H1 (cell line): ENCODE measurements around the gene RARRES2. TPM values are rescaled to one million over a fixed set of nuclear protein-coding genes. Genes with fewer than 3 reads are reported as not detected.
A peak's percentile ranks its signal among the peaks of the same experiment; 100 is the strongest.

Experiments
- CTCF ChIA-PET: fragments of 300-600 bp; sonication (Branson Sonifier 250); formaldehyde crosslinking; loops from one replicate; lab custom pipeline; 2021; ENCODE audit not compliant: partially characterized antibody; lab: Charles Lee
- POLR2A ChIA-PET: fragments of 300-600 bp; sonication (Branson Sonifier 250); formaldehyde crosslinking; loops from one replicate; lab custom pipeline; 2021; ENCODE audit warnings: inconsistent platforms; ENCODE audit not compliant: partially characterized antibody; lab: Charles Lee
- DNase-seq, 2 experiments: peaks; one replicate each; pipeline versions ENCODE4 v3.0.0 to v3.0.0-alpha.2; 2010 to 2022; ENCODE audit warnings: low spot score in 2 of 2, low read depth in 1 of 2, mixed read lengths in 1 of 2
- FAIRE-seq: peaks from 2 replicates; lab custom pipeline; 2011; peaks lifted over from hg19 to GRCh38; lab: Jason Lieb, UNC
- H2AFZ ChIP-seq: 2 replicates; pipeline ENCODE4 v1.8.1; 2012; ENCODE audit warnings: low read length, inconsistent platforms
- H2AK5ac ChIP-seq: 2 replicates; pipeline ENCODE4 v1.6.1; 2013; ENCODE audit warnings: low read depth, low read length
- H2BK120ac ChIP-seq: replicated peaks from 2 replicates; pipeline ENCODE3; 2013; ENCODE audit warnings: low read depth, low read length, inconsistent platforms
- H2BK12ac ChIP-seq: 2 replicates; pipeline ENCODE4 v1.6.1; 2013; ENCODE audit warnings: low read depth, low read length
- H2BK15ac ChIP-seq: 2 replicates; pipeline ENCODE4 v1.6.1; 2013; ENCODE audit warnings: low read length
- H2BK20ac ChIP-seq: 2 replicates; pipeline ENCODE4 v1.6.1; 2013; ENCODE audit warnings: low read length
- H2BK5ac ChIP-seq: 2 replicates; pipeline ENCODE4 v1.6.1; 2013; ENCODE audit warnings: low read depth, low read length
- H3K14ac ChIP-seq: 2 replicates; pipeline ENCODE4 v1.6.1; 2013; ENCODE audit warnings: inconsistent platforms; ENCODE audit not compliant: insufficient read length
- H3K18ac ChIP-seq: 2 replicates; pipeline ENCODE4 v1.6.1; 2013; ENCODE audit warnings: low read length; ENCODE audit errors: extremely low read depth
- H3K23ac ChIP-seq: 2 replicates; pipeline ENCODE4 v1.6.1; 2013; ENCODE audit warnings: inconsistent platforms; ENCODE audit not compliant: insufficient read length
- H3K23me2 ChIP-seq: 2 replicates; pipeline ENCODE4 v1.6.1; 2013; ENCODE audit warnings: low read depth, low read length
- H3K27ac ChIP-seq: 2 replicates; pipeline ENCODE4 v1.6.1; 2011; ENCODE audit warnings: low read depth, low read length, inconsistent platforms
- H3K27me3 ChIP-seq, 4 experiments: replicated peaks in 1 of 4; 1 replicate in 1 of 4; 2 replicates in 3 of 4; pipeline versions ENCODE4 v1.6.1 to v1.8.1; 2011 to 2013; ENCODE audit warnings: low read length in 3 of 4, mild to moderate bottlenecking in 3 of 4, inconsistent platforms in 2 of 4, mixed read lengths in 2 of 4, moderate library complexity in 1 of 4; ENCODE audit not compliant: control insufficient read depth in 3 of 4, insufficient read depth in 3 of 4; ENCODE audit errors: extremely low read depth in 1 of 4
- H3K36me3 ChIP-seq, 4 experiments: 2 replicates each; pipeline versions ENCODE4 v1.6.1 to v1.8.1; 2011 to 2013; ENCODE audit warnings: mild to moderate bottlenecking in 4 of 4, low read length in 3 of 4, moderate library complexity in 2 of 4, control low read depth in 1 of 4, inconsistent platforms in 1 of 4; ENCODE audit not compliant: insufficient read depth in 4 of 4, control insufficient read depth in 2 of 4
- H3K4ac ChIP-seq: replicated peaks from 2 replicates; pipeline ENCODE3; 2013; ENCODE audit warnings: low read length, low read depth, mixed read lengths, inconsistent platforms; ENCODE audit not compliant: insufficient read length
- H3K4me1 ChIP-seq, 4 experiments: replicated peaks in 1 of 4; 1 replicate in 1 of 4; 2 replicates in 3 of 4; pipeline versions ENCODE4 v1.6.1 to v1.8.1; 2011 to 2013; ENCODE audit warnings: low read length in 3 of 4, inconsistent platforms in 2 of 4, mixed read lengths in 1 of 4; ENCODE audit not compliant: insufficient read depth in 4 of 4, control insufficient read depth in 3 of 4
- H3K4me2 ChIP-seq, 2 experiments: 2 replicates each; pipeline versions ENCODE4 v1.6.1 to v1.8.1; 2011 to 2013; ENCODE audit warnings: low read depth in 2 of 2, low read length in 2 of 2, control low read depth in 1 of 2, inconsistent platforms in 1 of 2, mild to moderate bottlenecking in 1 of 2; ENCODE audit not compliant: insufficient read depth in 1 of 2
- H3K4me3 ChIP-seq, 4 experiments: fragments of 200-600, 300-600 bp in 1 of 4; sonication (generic), shearing (Covaris generic), sonication (Bioruptor Twin) in 1 of 4; 2 replicates each; pipeline versions ENCODE4 v1.5.1 to v1.8.1; 2011 to 2016; ENCODE audit warnings: low read length in 4 of 4, low read depth in 3 of 4, control low read depth in 2 of 4, inconsistent platforms in 2 of 4, mild to moderate bottlenecking in 2 of 4, mixed read lengths in 1 of 4, moderate library complexity in 1 of 4; ENCODE audit not compliant: insufficient read depth in 2 of 4; ENCODE audit errors: extremely low read depth in 1 of 4
- H3K56ac ChIP-seq: replicated peaks from 2 replicates; pipeline ENCODE3; 2013; ENCODE audit warnings: low read depth, mild to moderate bottlenecking, mixed read lengths, low read length, inconsistent platforms; ENCODE audit not compliant: insufficient read length
- H3K79me1 ChIP-seq: 2 replicates; pipeline ENCODE4 v1.6.1; 2013; ENCODE audit warnings: low read depth, low read length, control low read depth
- H3K79me2 ChIP-seq, 2 experiments: 2 replicates each; pipeline versions ENCODE4 v1.6.1 to v1.8.1; 2012 to 2013; ENCODE audit warnings: low read length in 2 of 2, mild to moderate bottlenecking in 2 of 2, inconsistent platforms in 1 of 2; ENCODE audit not compliant: insufficient read depth in 2 of 2, control insufficient read depth in 1 of 2
- H3K9ac ChIP-seq, 4 experiments: replicated peaks in 1 of 4; 1 replicate in 1 of 4; 2 replicates in 3 of 4; pipeline versions ENCODE4 v1.6.1 to v1.8.1; 2011 to 2013; ENCODE audit warnings: low read depth in 3 of 4, low read length in 3 of 4, control low read depth in 2 of 4, mild to moderate bottlenecking in 2 of 4, moderate library complexity in 2 of 4, inconsistent platforms in 1 of 4; ENCODE audit errors: extremely low read depth in 1 of 4
- H3K9me3 ChIP-seq, 2 experiments: 2 replicates each; pipeline versions ENCODE4 v1.6.1 to v1.8.1; 2012 to 2013; ENCODE audit warnings: mild to moderate bottlenecking in 2 of 2, moderate library complexity in 2 of 2, control low read depth in 1 of 2, inconsistent platforms in 1 of 2, low read depth in 1 of 2, low read length in 1 of 2, mixed read lengths in 1 of 2; ENCODE audit not compliant: insufficient read depth in 2 of 2
- H4K20me1 ChIP-seq, 2 experiments: replicated peaks in 1 of 2; 2 replicates each; pipeline versions ENCODE3 to v1.8.1; 2011 to 2013; ENCODE audit warnings: inconsistent platforms in 2 of 2, low read length in 2 of 2, mild to moderate bottlenecking in 1 of 2; ENCODE audit not compliant: insufficient read depth in 2 of 2, control insufficient read depth in 1 of 2
- H4K5ac ChIP-seq: 2 replicates; pipeline ENCODE4 v1.6.1; 2013; ENCODE audit warnings: low read length, low read depth, mixed read lengths, inconsistent platforms; ENCODE audit not compliant: insufficient read length
- H4K8ac ChIP-seq: 2 replicates; pipeline ENCODE4 v1.8.0; 2013; ENCODE audit warnings: mild to moderate bottlenecking, moderate library complexity, low read length, inconsistent platforms; ENCODE audit not compliant: insufficient read depth; ENCODE audit errors: extremely low read depth
- H4K91ac ChIP-seq: replicated peaks from 2 replicates; pipeline ENCODE3; 2013; ENCODE audit warnings: low read length, mixed read lengths, inconsistent platforms; ENCODE audit not compliant: insufficient read length
- CREB1 ChIP-seq: IDR thresholded peaks from 2 replicates; pipeline ENCODE4 v1.6.1; 2012; ENCODE audit warnings: inconsistent platforms
- HDAC2 ChIP-seq, 2 experiments: fragments of 300-600 bp in 1 of 2; sonication (generic) in 1 of 2; IDR thresholded peaks; 2 replicates each; pipeline ENCODE4 v1.6.1; 2011 to 2012; ENCODE audit warnings: low read depth in 2 of 2, low read length in 2 of 2, mild to moderate bottlenecking in 2 of 2, moderate library complexity in 2 of 2, borderline replicate concordance in 1 of 2, inconsistent platforms in 1 of 2
- HDAC6 ChIP-seq: IDR thresholded peaks from one replicate; pipeline ENCODE4 v1.7.1; 2012; ENCODE audit warnings: low read depth, mild to moderate bottlenecking, inconsistent platforms, low read length, moderate library complexity
- POLR2A ChIP-seq, 2 experiments: IDR thresholded peaks; 1 replicate in 1 of 2; 2 replicates in 1 of 2; pipeline ENCODE4 v1.6.1; 2011; ENCODE audit warnings: low read depth in 2 of 2, low read length in 2 of 2, mild to moderate bottlenecking in 2 of 2; ENCODE audit errors: control extremely low read depth in 1 of 2
- POLR2AphosphoS5 ChIP-seq: IDR thresholded peaks from 2 replicates; pipeline ENCODE4 v1.6.1; 2011; ENCODE audit warnings: low read depth, low read length
- RNF2 ChIP-seq: fragments of 200-900, 300-1000 bp; sonication (generic); IDR thresholded peaks from 2 replicates; pipeline ENCODE4 v1.7.1; 2016; ENCODE audit warnings: borderline replicate concordance, low read depth, mild to moderate bottlenecking, antibody characterized with exemption, low read length; ENCODE audit not compliant: poor library complexity, severe bottlenecking; ENCODE audit errors: missing control alignments
- SIN3A ChIP-seq, 2 experiments: IDR thresholded peaks in 1 of 2; conservative IDR thresholded peaks in 1 of 2; 2 replicates each; pipeline ENCODE4 v1.6.1; 2011 to 2012; ENCODE audit warnings: low read length in 2 of 2, improper control_type of control experiment in 1 of 2, low read depth in 1 of 2, mild to moderate bottlenecking in 1 of 2
- TBP ChIP-seq: IDR thresholded peaks from 2 replicates; pipeline ENCODE4 v1.6.1; 2011; ENCODE audit warnings: low read depth, low read length, improper control_type of control experiment
- TEAD4 ChIP-seq: IDR thresholded peaks from 2 replicates; pipeline ENCODE4 v1.6.1; 2012; ENCODE audit warnings: low read depth, low read length, inconsistent platforms, mixed read lengths
- USF2 ChIP-seq: IDR thresholded peaks from 2 replicates; pipeline ENCODE4 v1.6.1; 2011; ENCODE audit warnings: low read length, improper control_type of control experiment
- WGBS, 2 experiments: shearing (Covaris generic) in 1 of 2; methylation state at CpG; one replicate each; pipeline versions ENCODE4 v1.1.6 to v1.1.7; 2013 to 2015; ENCODE audit warnings: low lambda C conversion rate in 2 of 2, mixed read lengths in 2 of 2, inconsistent platforms in 1 of 2, low coverage in 1 of 2, missing lambda C conversion rate in 1 of 2; ENCODE audit not compliant: insufficient replicate concordance in 2 of 2, insufficient coverage in 1 of 2, insufficient read length in 1 of 2; ENCODE audit errors: extremely low coverage in 1 of 2, missing lambda C conversion rate in 1 of 2; 5-methylcytosine and 5-hydroxymethylcytosine counted together
- polyA plus RNA-seq, 7 experiments: library from polyadenylated mRNA; depleted of rRNA in 3 of 7; stranded (reverse) in 5 of 7; unstranded in 2 of 7; fragments of >200 nt in 5 of 7; fragments of 200-250 nt in 2 of 7; gene quantifications; 1 replicate in 5 of 7; 2 replicates in 1 of 7; 4 replicates in 1 of 7; pipeline versions ENCODE4 v1.2.1 to v1.2.3, GENCODE V29; 2011 to 2013; ENCODE audit warnings: missing spikeins in 2 of 7, mixed read lengths in 2 of 7
- total RNA-seq: library from RNA; stranded (reverse); fragmentation: NEBNext Ultra II Directional; extraction: Animal tissue kit (Norgen Biotek cat#: 25700); gene quantifications from 2 replicates; pipeline ENCODE4 v1.2.1, GENCODE V29; 2021

RARRES2 gene
- total and polyA plus RNA-seq, 2 of the 8 experiments (the other 6 are each of a cell fraction or from before 2014, with no cell fraction given), result 254 to 441 TPM

DNA sequence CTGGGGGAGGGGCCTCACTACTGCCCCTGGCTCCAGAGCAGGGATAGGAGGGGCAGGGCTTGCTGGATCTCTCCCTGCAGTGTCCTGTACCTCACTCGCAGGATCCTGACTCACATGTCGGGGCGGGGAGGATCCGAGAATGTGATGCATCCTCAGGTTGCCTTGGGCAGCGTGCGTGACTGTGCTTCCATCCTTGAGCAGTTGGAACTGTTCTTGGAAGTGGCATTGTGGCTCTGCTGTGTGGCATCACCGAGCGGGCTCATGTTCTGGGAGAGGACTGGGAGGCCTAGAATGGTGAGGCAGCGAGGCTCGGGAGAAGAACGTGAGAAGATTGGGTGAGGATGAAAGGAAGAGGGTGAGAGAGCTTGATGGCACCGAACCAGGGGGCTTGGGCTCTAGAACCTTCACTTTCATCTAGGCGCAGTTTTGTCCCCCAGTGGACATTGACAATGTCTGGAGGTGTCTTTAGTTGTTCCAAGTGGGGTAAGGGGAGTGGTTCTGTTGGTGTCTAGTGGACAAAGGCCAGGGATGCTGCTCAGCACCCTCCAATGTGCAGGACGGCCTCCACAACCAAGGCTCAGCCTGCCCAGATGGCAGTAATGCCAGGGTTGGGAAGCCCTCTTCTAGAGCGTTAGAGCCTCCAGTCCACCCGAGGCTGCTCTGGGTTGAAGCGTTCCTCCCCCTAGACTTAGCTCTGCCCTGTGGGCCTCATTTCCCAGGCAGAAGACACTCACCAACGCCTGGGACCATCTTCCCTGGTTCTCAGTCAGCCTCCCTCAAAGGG, 8.4 kb downstream of the RARRES2 start:
- Histone ChIP-seq H3K23me2 (no peaks in the 10 kb centered on the region), H4K91ac (peak overlapping the region; percentile 51), H2AFZ (no peak overlapping the region), H2BK20ac (peak overlapping the region; percentile 13; the same call in 1 of the 2 replicates), H4K20me1 (peaks cover 2 to 3% of the 10 kb centered on the region in 2 experiments), H3K4me2 (no peak overlapping the region), H2BK12ac (peak overlapping the region; percentile 56; the same call in 1 of the 2 replicates), H3K4me1 (peaks cover 22 to 54% (median 37%) of the 10 kb centered on the region in 4 experiments), H3K18ac (0 out of 2 replicates have a peak overlapping the region, but pooled peaks have one; percentile 2), H3K9me3 (no peaks in the 10 kb centered on the region), H3K27me3 (0 out of 7 replicates have a peak, but pooled peaks cover 0 to 2% (median 0%) of the 10 kb centered on the region in 4 experiments), H2BK5ac (no peak overlapping the region), H4K8ac (no peak overlapping the region), H3K56ac (no peak overlapping the region), H3K79me1 (peaks cover 2% of the 10 kb centered on the region; the same call in 1 of the 2 replicates), H3K23ac (no peak overlapping the region), H3K14ac (no peak overlapping the region), H2BK120ac (no peak overlapping the region), H2AK5ac (peak overlapping the region; percentile 95), H3K9ac (no peak overlapping the region), H3K4ac (no peak overlapping the region), H3K27ac (no peak overlapping the region), H3K4me3 (no peak overlapping the region), H4K5ac (peak overlapping the region; percentile 33), H3K79me2 (peaks cover 0 to 7% of the 10 kb centered on the region in 2 experiments; a peak in 1 of 4 replicates), H2BK15ac (peak overlapping the region; percentile 54; the same call in 1 of the 2 replicates), H3K36me3 (peaks cover 2 to 16% (median 9%) of the 10 kb centered on the region in 4 experiments; a peak in 7 of 8 replicates)
- DNase-seq (no peak), FAIRE-seq (no peak)
- ChIA-PET CTCF (no interaction called here), POLR2A (no interaction called here)
- WGBS, 2 experiments, result 90% methylated on average over 18 of the region's 18 CpGs; no CpG with 5 or more reads in 1 of the 2 experiments
- TF ChIP-seq SIN3A (conservative IDR thresholded peaks at IDR 0.05 in 1 of 2, IDR thresholded peaks at IDR 0.05 in 1 of 2; ENCODE audit: low read depth in 1 of 2, low read length in 2 of 2), result no peak
- no peak for TF ChIP-seq TBP
- TF ChIP-seq USF2, result no peak
- TF ChIP-seq HDAC6, result no peak
- TF ChIP-seq RNF2, result no peak
- peak; percentile 19; the same call in 1 of the 2 replicates for TF ChIP-seq POLR2AphosphoS5
- no peak for TF ChIP-seq CREB1
- no peak for TF ChIP-seq HDAC2 (IDR thresholded peaks at IDR 0.05; ENCODE audit: borderline replicate concordance in 1 of 2, low read depth in 2 of 2, low read length in 2 of 2)
- TF ChIP-seq POLR2A (IDR thresholded peaks at IDR 0.05; ENCODE audit: control extremely low read depth in 1 of 2, low read depth in 2 of 2, low read length in 2 of 2), result peak in 1 of 2 experiments; percentile 6; a peak in 1 of 3 replicates
- TF ChIP-seq TEAD4, result no peak
